GM12873 (cell line): ENCODE measurements around the gene SLC9A5.

Experiments used
- CTCF ChIP-seq: IDR thresholded peaks from 2 replicates; pipeline ENCODE4 v1.5.1; 2012; ENCODE audit warnings: low read depth, mild to moderate bottlenecking, moderate library complexity, low read length, control low read depth; ENCODE audit not compliant: insufficient read depth; ENCODE audit errors: missing control alignments

SLC9A5 gene

GRCh38 chr16:67294171-67294757, 45.5 kb downstream of the SLC9A5 start:
- TF ChIP-seq CTCF, result no peak

GRCh38 chr16:67294938-67295361, 46.2 kb downstream of the SLC9A5 start:
- no peak for TF ChIP-seq CTCF

- TF ChIP-seq CTCF, result no peak
Measured at GRCh38 chr16:67296420-67296819, 47.6 kb downstream of the SLC9A5 start.

GRCh38 chr16:67298277-67298676, 49.5 kb downstream of the SLC9A5 start:
- no peak for TF ChIP-seq CTCF

GRCh38 chr16:67299269-67299668, 50.5 kb downstream of the SLC9A5 start:
- no peak for TF ChIP-seq CTCF

- no peak for TF ChIP-seq CTCF
Measured at GRCh38 chr16:67301080-67301782, 52.5 kb downstream of the SLC9A5 start.

- TF ChIP-seq CTCF, result no peak
Measured at GRCh38 chr16:67302076-67302475, 53.3 kb downstream of the SLC9A5 start.
